ENCODE results near the gene DDX51.
"Not testable (repeated sequence)": the region's sequence is repeated elsewhere in the genome, so short reads cannot be mapped to it uniquely, and the experiment has no call there.

DDX51 gene

GRCh38 chr12:132109741-132110140 lies 34.4 kb downstream of the DDX51 start:
- no peak for DNase-seq

- no peak for DNase-seq
These were observed 35.8 kb downstream of the DDX51 start for GRCh38 chr12:132108211-132108832.

- no peak for DNase-seq
These were observed 37.2 kb downstream of the DDX51 start for GRCh38 chr12:132106921-132107320.

GRCh38 chr12:132105467-132105866 lies 38.7 kb downstream of the DDX51 start:
- no peak for DNase-seq

GRCh38 chr12:132103542-132104308 lies 40.4 kb downstream of the DDX51 start:
- DNase-seq, result no peak

GRCh38 chr12:132103072-132103471 lies 41.0 kb downstream of the DDX51 start:
- not testable (repeated sequence) for DNase-seq

- no peak for DNase-seq
These were observed 41.8 kb downstream of the DDX51 start for GRCh38 chr12:132102297-132102696.

- DNase-seq, result no peak
These were observed 43.6 kb downstream of the DDX51 start for GRCh38 chr12:132100306-132101065.

- DNase-seq, result no peak
These were observed 44.4 kb downstream of the DDX51 start for GRCh38 chr12:132099739-132100138.

- DNase-seq, result no peak
These were observed 48.4 kb downstream of the DDX51 start for GRCh38 chr12:132095520-132096409.

GRCh38 chr12:132094269-132094891 lies 49.7 kb downstream of the DDX51 start:
- no peak for DNase-seq

GRCh38 chr12:132089407-132089910 lies 54.7 kb downstream of the DDX51 start:
- DNase-seq, result no peak
